HCT116 (cell line): ENCODE data around the gene TTYH1. TPM values are rescaled to one million over a fixed set of nuclear protein-coding genes. Genes with fewer than 3 reads are reported as not detected.

ENCODE experiments used
- ATAC-seq: fragments of 200-7000 bp; cut with Tn5 transposase; 2 replicates; pipeline ENCODE4 v1.9.1; 2020; ENCODE audit warnings: mild to moderate bottlenecking, moderate library complexity
- BruUV-seq: library from RNA; stranded (reverse); fragments of 400-500 nt; replicated peaks from 2 replicates; lab custom pipeline; 2021; lab: Mats Ljungman, UMichigan
- CTCF ChIA-PET: fragments of 300-600 bp; sonication (Branson Sonifier 250); formaldehyde crosslinking; loops from one replicate; lab custom pipeline; 2021; ENCODE audit warnings: antibody characterized with exemption; lab: Charles Lee
- POLR2A ChIA-PET: fragments of 300-600, 350-600 bp; sonication (Branson Sonifier 250); formaldehyde crosslinking; loops from one replicate; lab custom pipeline; 2021; ENCODE audit warnings: antibody characterized with exemption; lab: Charles Lee
- RAD21 ChIA-PET, 2 experiments: fragments of 300-600 bp; sonication (Branson Sonifier 250); formaldehyde crosslinking; loops; one replicate each; lab custom pipeline; 2023; ENCODE audit warnings: low total read pairs in 2 of 2; ENCODE audit not compliant: uncharacterized antibody in 2 of 2, unreplicated experiment in 2 of 2, low non-redundant PET in 1 of 2; lab: Charles Lee
- DNase-seq: peaks from one replicate; pipeline ENCODE4 v3.0.0-alpha.2; 2010; ENCODE audit warnings: low read depth, low spot score
- H2AFZ ChIP-seq: fragments of 200-600 bp; shearing (Covaris generic), sonication (generic); 2 replicates; pipeline ENCODE4 v1.6.1; 2017; ENCODE audit warnings: low read depth, mixed run types, mixed read lengths, antibody characterized with exemption, low read length; ENCODE audit not compliant: poor library complexity, severe bottlenecking
- H3K27ac ChIP-seq: 2 replicates; pipeline ENCODE4 v1.5.1; 2012; ENCODE audit warnings: low read depth, low read length
- H3K27me3 ChIP-seq: fragments of 200-600 bp; sonication (generic); 2 replicates; pipeline ENCODE4 v1.6.1; 2016; ENCODE audit warnings: mixed run types, low read length, mixed read lengths; ENCODE audit not compliant: insufficient read depth
- H3K36me3 ChIP-seq, 2 experiments: fragments of 200-500 bp in 1 of 2; fragments of 200-600 bp in 1 of 2; sonication (Bioruptor generic) in 1 of 2; sonication (generic) in 1 of 2; 2 replicates each; pipeline versions ENCODE4 v1.5.1 to v1.6.1; 2014 to 2016; ENCODE audit warnings: low read length in 2 of 2, inconsistent platforms in 1 of 2, mixed read lengths in 1 of 2, mixed run types in 1 of 2; ENCODE audit not compliant: insufficient read depth in 2 of 2, control insufficient read depth in 1 of 2
- H3K4me1 ChIP-seq, 2 experiments: fragments of 200-600 bp in 1 of 2; sonication (generic) in 1 of 2; 2 replicates each; pipeline versions ENCODE4 v1.5.1 to v1.6.1; 2012 to 2017; ENCODE audit warnings: low read length in 2 of 2, inconsistent platforms in 1 of 2, mild to moderate bottlenecking in 1 of 2, mixed read lengths in 1 of 2, mixed run types in 1 of 2, moderate library complexity in 1 of 2; ENCODE audit not compliant: insufficient read depth in 2 of 2, control insufficient read depth in 1 of 2
- H3K4me2 ChIP-seq: fragments of 200-600 bp; sonication (generic); 2 replicates; pipeline ENCODE4 v1.6.1; 2017; ENCODE audit warnings: mixed run types, low read length, mixed read lengths
- H3K4me3 ChIP-seq, 2 experiments: fragments of 200-600 bp in 1 of 2; sonication (generic) in 1 of 2; replicated peaks in 1 of 2; 2 replicates each; pipeline ENCODE4 v1.5.1; 2011 to 2016; ENCODE audit warnings: low read length in 2 of 2, control low read depth in 1 of 2, low read depth in 1 of 2, mild to moderate bottlenecking in 1 of 2, mixed read lengths in 1 of 2, mixed run types in 1 of 2
- H3K79me2 ChIP-seq: fragments of 200-600 bp; sonication (generic); 2 replicates; pipeline ENCODE4 v1.6.1; 2017; ENCODE audit warnings: mild to moderate bottlenecking, mixed run types, low read length, moderate library complexity, mixed read lengths; ENCODE audit not compliant: insufficient read depth
- H3K9ac ChIP-seq: fragments of 200-600 bp; sonication (generic); 2 replicates; pipeline ENCODE4 v1.6.1; 2016; ENCODE audit warnings: low read length, mixed read lengths
- H3K9me2 ChIP-seq: fragments of 200-600 bp; sonication (generic), shearing (Covaris generic); 2 replicates; pipeline ENCODE4 v1.6.1; 2017; ENCODE audit warnings: mixed run types, mild to moderate bottlenecking, moderate library complexity; ENCODE audit not compliant: insufficient read depth
- H3K9me3 ChIP-seq, 2 experiments: fragments of 200-500 bp in 1 of 2; fragments of 200-600 bp in 1 of 2; sonication (Bioruptor generic) in 1 of 2; sonication (generic) in 1 of 2; 2 replicates each; pipeline ENCODE4 v1.6.1; 2014 to 2017; ENCODE audit warnings: low read length in 2 of 2, mixed read lengths in 2 of 2, inconsistent platforms in 1 of 2, low read depth in 1 of 2, mild to moderate bottlenecking in 1 of 2, mixed run types in 1 of 2, moderate library complexity in 1 of 2; ENCODE audit not compliant: control insufficient read depth in 1 of 2, insufficient read depth in 1 of 2
- H4K20me1 ChIP-seq: fragments of 200-600 bp; sonication (generic), shearing (Covaris generic); 2 replicates; pipeline ENCODE4 v1.6.1; 2017; ENCODE audit warnings: mixed run types, mild to moderate bottlenecking, moderate library complexity; ENCODE audit not compliant: insufficient read depth
- ATF3 ChIP-seq: IDR thresholded peaks from 2 replicates; pipeline ENCODE4 v1.6.1; 2012
- EGR1 ChIP-seq: IDR thresholded peaks from 2 replicates; pipeline ENCODE4 v1.6.1; 2012; ENCODE audit warnings: low read depth
- ELF1 ChIP-seq: IDR thresholded peaks from 2 replicates; pipeline ENCODE4 v1.6.1; 2012; ENCODE audit warnings: low read depth, borderline replicate concordance
- EZH2 ChIP-seq: fragments of 200-600 bp; sonication (generic); IDR thresholded peaks from 2 replicates; pipeline ENCODE4 v1.6.1; 2017; ENCODE audit warnings: antibody characterized with exemption, mixed run types
- FOSL1 ChIP-seq: IDR thresholded peaks from 2 replicates; pipeline ENCODE4 v1.6.1; 2012; ENCODE audit warnings: low read depth
- MAX ChIP-seq: IDR thresholded peaks from 2 replicates; pipeline ENCODE4 v1.6.1; 2012
- POLR2AphosphoS5 ChIP-seq: IDR thresholded peaks from 2 replicates; pipeline ENCODE4 v1.6.1; 2011; ENCODE audit warnings: mild to moderate bottlenecking, low read depth, low read length, moderate library complexity
- RAD21 ChIP-seq: IDR thresholded peaks from 2 replicates; pipeline ENCODE4 v1.6.1; 2012; ENCODE audit warnings: low read depth, mild to moderate bottlenecking
- REST ChIP-seq: IDR thresholded peaks from 2 replicates; pipeline ENCODE4 v1.6.1; 2012; ENCODE audit warnings: low read depth
- SIN3A ChIP-seq: IDR thresholded peaks from 2 replicates; pipeline ENCODE4 v1.6.1; 2012; ENCODE audit warnings: low read depth
- SP1 ChIP-seq: IDR thresholded peaks from 2 replicates; pipeline ENCODE4 v1.6.1; 2012; ENCODE audit warnings: low read depth
- TCF7L2 ChIP-seq: IDR thresholded peaks from 2 replicates; pipeline ENCODE4 v1.7.0; 2011; ENCODE audit warnings: borderline replicate concordance, inconsistent platforms; ENCODE audit not compliant: insufficient read depth, insufficient read length; ENCODE audit errors: extremely low read depth
- YY1 ChIP-seq: IDR thresholded peaks from 2 replicates; pipeline ENCODE4 v1.6.1; 2011; ENCODE audit warnings: low read length, low read depth, moderate library complexity, mild to moderate bottlenecking; ENCODE audit not compliant: insufficient replicate concordance; ENCODE audit errors: extremely low read depth
- ZNF274 ChIP-seq: fragments of 200-500 bp; sonication (Bioruptor generic); IDR thresholded peaks from 2 replicates; pipeline ENCODE4 v1.6.1; 2014; ENCODE audit warnings: mild to moderate bottlenecking, low read depth, low read length, inconsistent platforms
- intact Hi-C: fragments of 100-400 bp; cut with micrococcal nuclease; formaldehyde crosslinking; loops from 2 replicates; pipeline ENCODE4 v1.10.0; 2022
- total RNA-seq: library from RNA; stranded (reverse); gene quantifications from one replicate; pipeline ENCODE4 v1.2.1, GENCODE V29; 2021; ENCODE audit not compliant: unreplicated experiment

Gene TTYH1
- total RNA-seq, 1 experiment from 2014 or later = 0.37 TPM

DNA sequence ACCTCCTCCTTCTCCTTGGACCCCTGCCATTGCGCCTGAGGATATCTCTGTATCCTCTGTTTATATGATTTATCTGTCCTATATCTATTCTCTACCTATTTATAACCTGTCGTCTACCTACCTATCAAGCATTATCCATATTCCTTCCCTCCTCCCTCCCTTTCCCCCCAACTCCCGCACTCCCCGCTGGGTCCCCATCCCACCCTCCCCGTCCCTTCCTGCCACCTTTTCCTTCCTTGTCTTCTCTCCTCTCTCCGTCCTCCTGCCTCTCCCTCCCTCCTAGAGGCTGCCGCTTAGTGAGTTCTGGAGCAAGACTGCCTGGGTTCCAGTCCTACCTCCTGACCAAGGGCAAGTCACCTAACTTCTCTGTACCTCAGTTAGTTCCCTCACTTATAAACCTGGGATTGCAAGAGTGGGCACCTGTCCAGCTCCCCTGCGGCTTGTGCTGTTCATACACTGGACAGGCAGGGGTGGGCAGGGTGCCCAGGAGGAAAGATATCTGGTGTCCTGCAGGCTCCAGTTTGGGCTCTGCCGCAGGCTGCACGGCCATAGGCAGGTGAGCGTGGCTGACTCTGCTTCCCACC lies 16.1 kb downstream of the TTYH1 start:
- Histone ChIP-seq H3K27ac (peak overlapping the region; percentile 60), H3K79me2 (no peaks in the 10 kb centered on the region), H3K36me3 (no peaks in the 10 kb centered on the region), H3K9me3 (no peaks in the 10 kb centered on the region), H3K27me3 (no peaks in the 10 kb centered on the region), H3K4me2 (peak overlapping the region; percentile 88), H2AFZ (no peak overlapping the region), H3K9me2 (no peaks in the 10 kb centered on the region), H3K4me1 (peaks cover 29 to 36% of the 10 kb centered on the region in 2 experiments), H4K20me1 (no peaks in the 10 kb centered on the region), H3K4me3 (peak overlapping the region; percentile 25 to 46), H3K9ac (peak overlapping the region; percentile 62)
- no TSS peak for BruUV-seq
- ATAC-seq = peak; percentile 51
- TF ChIP-seq SP1 (peak; percentile 31; the same call in 1 of the 2 replicates), ZNF274 (no peak)
- ChIA-PET CTCF (interaction anchor here (0.7 to 1.4 kb wide), 6 partner anchors 10 to 46 kb away, joined by 3 to 7 read pairs (median 3); no protein-coding TSS in a partner anchor), POLR2A (interaction anchor here (0.9 to 1.6 kb wide), 5 partner anchors 10 to 32 kb away, joined by 3 to 8 read pairs (median 4); partner anchors contain the start of genes LENG8 and LENG9), RAD21 (interaction anchor here in 1 of 2 experiments (0.6 kb wide), 1 partner anchor 638 kb away, joined by 10 read pairs; no protein-coding TSS in a partner anchor)
- intact Hi-C loops = no loop called here
- DNase-seq = peak; percentile 48

GRCh38 chr19:54432144-54432738 lies 17.0 kb downstream of the TTYH1 start:
- ChIA-PET CTCF (interaction anchor here (0.7 to 1.1 kb wide), 3 partner anchors 9 to 45 kb away, joined by 3 read pairs; no protein-coding TSS in a partner anchor), POLR2A (interaction anchor here (0.9 to 1.2 kb wide), 2 partner anchors 16 to 32 kb away, joined by 3 to 6 read pairs; partner anchors contain the start of genes LENG8 and LENG9)
- intact Hi-C loops = no loop called here
- TF ChIP-seq ELF1 (no peak), MAX (peak; percentile 82), FOSL1 (peak; percentile 79; the same call in 1 of the 2 replicates), POLR2AphosphoS5 (no peak; the same call in 1 of the 2 replicates), ATF3 (no peak), TCF7L2 (no peak), EGR1 (no peak), RAD21 (no peak), SIN3A (no peak), YY1 (no peak), SP1 (peak; percentile 75; the same call in 1 of the 2 replicates), REST (no peak), EZH2 (no peak), ZNF274 (no peak)

More at GRCh38 chr19:54432144-54432738, 17.0 kb downstream of the TTYH1 start:
- H3K36me3 ChIP-seq = no peaks in the 10 kb centered on the region
- peak overlapping the region in 1 of 2 experiments; percentile 46; a peak in 2 of 4 replicates for H3K4me3 ChIP-seq
- peak overlapping the region; percentile 60 for H3K27ac ChIP-seq
- DNase-seq (peak; percentile 73), ATAC-seq (peak; percentile 52)
- no TSS peak for BruUV-seq
- H3K9ac ChIP-seq = peak overlapping the region; percentile 62
- no peaks in the 10 kb centered on the region for H3K27me3 ChIP-seq
- H3K4me1 ChIP-seq = peaks cover 29 to 36% of the 10 kb centered on the region in 2 experiments
- H3K4me2 ChIP-seq = peak overlapping the region; percentile 88
- H2AFZ ChIP-seq = no peak overlapping the region
- H3K9me3 ChIP-seq = no peaks in the 10 kb centered on the region
- RAD21 ChIA-PET = no interaction called here
- H3K9me2 ChIP-seq = no peaks in the 10 kb centered on the region
- H4K20me1 ChIP-seq = no peaks in the 10 kb centered on the region
- no peaks in the 10 kb centered on the region for H3K79me2 ChIP-seq
